Right lobe of liver (tissue), 6 donors: ENCODE results near the gene IL1R1. TPM values are rescaled to one million over a fixed set of nuclear protein-coding genes. Genes with fewer than 3 reads are reported as not detected.

Experiments used
- ATAC-seq, 4 donors: fragments of 200-7000 bp; cut with Tn5 transposase; one replicate each; pipeline ENCODE4 v1.9.1; 2020; ENCODE audit warnings: mild to moderate bottlenecking in 4 of 4, moderate library complexity in 4 of 4
- DNase-seq, 3 donors: peaks; one replicate each; pipeline ENCODE4 v3.0.0-alpha.2; 2020
- H3K27ac ChIP-seq, 3 donors: fragments of 200-600 bp; one replicate each; pipeline ENCODE4 v1.8.0; 2022
- H3K27me3 ChIP-seq, 2 donors: fragments of 200-600 bp; one replicate each; pipeline ENCODE4 v1.8.0; 2022
- H3K36me3 ChIP-seq, 4 donors: fragments of 200-600 bp; sonication (generic) in 1 of 4; one replicate each; pipeline versions ENCODE4 v1.5.1 to v1.8.0; 2017 to 2022; ENCODE audit warnings: control low read depth in 1 of 4
- H3K4me1 ChIP-seq, 4 donors: fragments of 200-600 bp; sonication (generic) in 1 of 4; one replicate each; pipeline versions ENCODE4 v1.5.1 to v1.8.0; 2017 to 2022; ENCODE audit warnings: control low read depth in 1 of 4
- H3K4me3 ChIP-seq, 3 donors: fragments of 200-600 bp; one replicate each; pipeline ENCODE4 v1.8.0; 2022
- H3K9me3 ChIP-seq, 4 donors: fragments of 200-600 bp; sonication (generic) in 1 of 4; one replicate each; pipeline versions ENCODE4 v1.5.1 to v1.8.0; 2017 to 2022; ENCODE audit warnings: control low read depth in 1 of 4
- CTCF ChIP-seq, 4 donors: fragments of 200-600 bp in 3 of 4; fragments of 450-650 bp in 1 of 4; IDR thresholded peaks; one replicate each; pipeline versions ENCODE4 v1.5.1 to v1.8.0; 2016 to 2022; ENCODE audit warnings: antibody characterized with exemption in 4 of 4, mild to moderate bottlenecking in 2 of 4
- POLR2A ChIP-seq: fragments of 450-650 bp; IDR thresholded peaks from one replicate; pipeline ENCODE4 v1.6.1; 2017; ENCODE audit warnings: antibody characterized with exemption, mild to moderate bottlenecking
- WGBS: methylation state at CpG from one replicate; pipeline ENCODE4 v1.1.6; 2018; ENCODE audit warnings: low coverage, low lambda C conversion rate; ENCODE audit not compliant: insufficient coverage; ENCODE audit errors: missing lambda C conversion rate; 5-methylcytosine and 5-hydroxymethylcytosine counted together
- intact Hi-C, 2 donors: fragments of 100-400 bp; cut with DNase I; formaldehyde crosslinking; loops; one replicate each; pipeline versions ENCODE4 v1.11.2 to v1.14.1; 2022
- total RNA-seq, 6 experiments: library from RNA; depleted of rRNA in 2 of 6; stranded (reverse); fragments of >200 nt in 2 of 6; fragmentation: NEBNext Ultra II Directional in 3 of 6; extraction: Animal tissue kit (Norgen Biotek cat#: 25700) in 3 of 6; gene quantifications; one replicate each; pipeline versions ENCODE4 v1.1.0 to v1.2.4, GENCODE V29; 2016 to 2023
- donor health status: DM: no; HTN: yes; CAD: no.
- donor health status: DM: no; HTN: no; CAD: no.
- donor health status: DM: no; HTN: no; CAD: no.
- donor health status: DM: no; HTN: yes; CAD: no.
- donor health status: DM: no; HTN: yes; CAD: no.

The IL1R1 gene
- total RNA-seq, 6 experiments from 2014 or later: 40.8 to 67.6 (median 52.2) TPM

DNA sequence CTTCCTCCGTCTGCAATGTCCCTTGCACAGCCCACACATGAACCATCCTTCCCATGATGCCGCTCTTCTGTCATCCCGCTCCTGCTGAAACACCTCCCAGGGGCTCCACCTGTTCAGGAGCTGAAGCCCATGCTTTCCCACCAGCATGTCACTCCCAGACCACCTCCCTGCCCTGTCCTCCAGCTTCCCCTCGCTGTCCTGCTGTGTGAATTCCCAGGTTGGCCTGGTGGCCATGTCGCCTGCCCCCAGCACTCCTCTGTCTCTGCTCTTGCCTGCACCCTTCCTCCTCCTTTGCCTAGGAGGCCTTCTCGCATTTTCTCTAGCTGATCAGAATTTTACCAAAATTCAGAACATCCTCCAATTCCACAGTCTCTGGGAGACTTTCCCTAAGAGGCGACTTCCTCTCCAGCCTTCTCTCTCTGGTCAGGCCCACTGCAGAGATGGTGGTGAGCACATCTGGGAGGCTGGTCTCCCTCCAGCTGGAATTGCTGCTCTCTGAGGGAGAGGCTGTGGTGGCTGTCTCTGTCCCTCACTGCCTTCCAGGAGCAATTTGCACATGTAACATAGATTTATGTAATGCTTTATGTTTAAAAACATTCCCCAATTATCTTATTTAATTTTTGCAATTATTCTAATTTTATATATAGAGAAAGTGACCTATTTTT, 35.4 kb downstream of the IL1R1 start:
- Histone ChIP-seq H3K27ac (no peak overlapping the region), H3K9me3 (no peaks in the 10 kb centered on the region), H3K4me3 (no peak overlapping the region), H3K36me3 (peaks cover 4 to 42% (median 21%) of the 10 kb centered on the region in 4 donors), H3K27me3 (no peaks in the 10 kb centered on the region), H3K4me1 (no peaks in the 10 kb centered on the region)
- TF ChIP-seq CTCF (IDR thresholded peaks at IDR 0.05) (no peak), POLR2A (no peak)
- DNase-seq (no peak), ATAC-seq (peak in 3 of 4 donors; percentile 17 to 52 (median 33))
- 91% methylated on average over 6 of the region's 7 CpGs for WGBS
- intact Hi-C loops: no loop called here

DNA sequence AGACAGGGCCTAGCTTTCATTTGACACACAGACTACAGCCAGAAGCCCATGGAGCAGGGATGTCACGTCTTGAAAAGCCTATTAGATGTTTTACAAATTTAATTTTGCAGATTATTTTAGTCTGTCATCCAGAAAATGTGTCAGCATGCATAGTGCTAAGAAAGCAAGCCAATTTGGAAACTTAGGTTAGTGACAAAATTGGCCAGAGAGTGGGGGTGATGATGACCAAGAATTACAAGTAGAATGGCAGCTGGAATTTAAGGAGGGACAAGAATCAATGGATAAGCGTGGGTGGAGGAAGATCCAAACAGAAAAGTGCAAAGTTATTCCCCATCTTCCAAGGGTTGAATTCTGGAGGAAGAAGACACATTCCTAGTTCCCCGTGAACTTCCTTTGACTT, 36.5 kb downstream of the IL1R1 start:
- intact Hi-C loops: no loop called here

DNA sequence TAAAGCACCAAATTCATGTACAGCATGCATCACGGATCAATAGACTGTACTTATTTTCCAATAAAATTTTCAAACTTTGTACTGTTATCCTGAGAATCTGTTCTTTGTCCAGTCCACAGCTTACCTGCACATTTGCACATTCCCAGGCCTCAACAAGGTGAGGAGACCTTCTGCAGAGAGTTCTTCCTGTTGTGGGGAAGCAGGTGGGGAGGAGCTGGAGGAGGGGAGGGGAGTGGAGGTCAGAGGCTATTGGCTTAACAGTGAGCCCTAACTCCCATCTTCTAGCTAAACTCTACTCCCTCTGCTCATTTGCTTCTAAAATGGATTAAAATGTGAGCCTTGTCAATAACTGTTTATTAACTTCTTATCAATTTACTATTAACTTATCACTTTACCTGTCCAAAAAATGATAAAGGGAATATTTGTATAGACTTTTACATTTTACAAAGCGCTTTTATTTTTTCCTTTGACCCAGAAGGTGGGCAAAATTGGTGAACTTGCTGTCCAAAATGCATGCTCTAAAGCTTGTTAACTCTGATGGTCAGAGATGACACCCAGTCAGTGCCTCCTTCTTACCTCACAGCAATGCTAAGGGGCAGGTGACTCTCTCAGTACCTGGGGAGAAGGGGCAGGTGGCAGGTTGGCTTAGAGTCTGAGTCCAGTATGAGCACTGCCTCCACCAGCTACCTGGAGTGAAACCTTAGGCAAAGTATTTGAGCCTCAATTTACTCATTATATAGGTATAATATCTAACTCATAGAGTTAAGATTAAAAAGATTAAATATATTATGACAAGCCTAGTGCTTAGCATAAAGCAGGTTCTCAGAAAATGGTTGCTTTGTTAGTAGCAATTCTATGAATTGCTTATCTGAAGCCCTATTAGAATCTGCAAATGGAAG, 37.5 kb downstream of the IL1R1 start:
- Histone ChIP-seq H3K27me3 (no peaks in the 10 kb centered on the region), H3K9me3 (no peaks in the 10 kb centered on the region), H3K36me3 (peaks cover 4 to 26% (median 14%) of the 10 kb centered on the region in 4 donors), H3K27ac (no peak overlapping the region), H3K4me1 (no peaks in the 10 kb centered on the region), H3K4me3 (no peak overlapping the region)
- intact Hi-C loops: loop anchor here in 1 of 2 donors (10.0 kb wide), 1 partner anchor 55 kb away; no protein-coding TSS in a partner anchor
- DNase-seq (no peak), ATAC-seq (no peak)
- no peak for TF ChIP-seq POLR2A
- TF ChIP-seq CTCF (IDR thresholded peaks at IDR 0.05): no peak
- WGBS: 95% methylated on average over 2 of the region's 2 CpGs

More for the DNA sequence above, 36.5 kb downstream of the IL1R1 start:
- Histone ChIP-seq H3K27me3 (no peaks in the 10 kb centered on the region), H3K36me3 (peaks cover 4 to 31% (median 19%) of the 10 kb centered on the region in 4 donors), H3K9me3 (no peaks in the 10 kb centered on the region), H3K27ac (no peak overlapping the region), H3K4me1 (no peaks in the 10 kb centered on the region), H3K4me3 (no peak overlapping the region)
- TF ChIP-seq CTCF (IDR thresholded peaks at IDR 0.05): no peak
- no peak for TF ChIP-seq POLR2A
- ATAC-seq (no peak), DNase-seq (no peak)
- WGBS: 50% methylated on average over 3 of the region's 3 CpGs

GRCh38 chr2:102180687-102180999, 38.1 kb downstream of the IL1R1 start:
- TF ChIP-seq POLR2A (no peak), CTCF (IDR thresholded peaks at IDR 0.05) (no peak)

More at GRCh38 chr2:102180687-102180999, 38.1 kb downstream of the IL1R1 start:
- DNase-seq (no peak), ATAC-seq (no peak)
- Histone ChIP-seq H3K36me3 (peaks cover 4 to 22% (median 11%) of the 10 kb centered on the region in 4 donors), H3K27me3 (no peaks in the 10 kb centered on the region), H3K4me3 (no peak overlapping the region), H3K9me3 (no peaks in the 10 kb centered on the region), H3K4me1 (no peaks in the 10 kb centered on the region), H3K27ac (no peak overlapping the region)
- 42% methylated on average over 1 of the region's 1 CpG for WGBS
- intact Hi-C loops: loop anchor here in 1 of 2 donors (10.0 kb wide), 1 partner anchor 54 kb away; no protein-coding TSS in a partner anchor
